ENCODE measurements around the gene ISM2.
"Not testable (repeated sequence)": the region's sequence is repeated elsewhere in the genome, so short reads cannot be mapped to it uniquely, and the experiment has no call there.

DNA sequence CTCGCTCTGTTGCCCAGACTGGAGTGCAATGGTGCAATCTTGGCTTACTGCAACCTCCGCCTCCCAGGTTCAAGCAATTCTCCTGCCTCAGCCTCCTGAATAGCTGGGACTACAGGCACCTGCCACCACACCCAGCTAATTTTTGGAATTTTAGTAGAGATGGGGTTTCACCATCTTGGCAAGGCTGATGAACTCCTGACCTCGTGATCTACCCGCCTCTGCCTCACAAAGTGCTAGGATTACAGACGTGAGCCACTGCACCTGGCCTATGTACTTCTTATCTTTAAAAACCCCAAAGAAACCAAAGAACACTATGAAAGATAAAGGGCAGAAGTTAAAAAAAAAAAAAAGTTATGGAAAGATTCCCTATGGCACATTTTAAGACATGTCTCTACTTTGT lies 38.3 kb upstream of the ISM2 start:
- TF ChIP-seq, protein P1, sequence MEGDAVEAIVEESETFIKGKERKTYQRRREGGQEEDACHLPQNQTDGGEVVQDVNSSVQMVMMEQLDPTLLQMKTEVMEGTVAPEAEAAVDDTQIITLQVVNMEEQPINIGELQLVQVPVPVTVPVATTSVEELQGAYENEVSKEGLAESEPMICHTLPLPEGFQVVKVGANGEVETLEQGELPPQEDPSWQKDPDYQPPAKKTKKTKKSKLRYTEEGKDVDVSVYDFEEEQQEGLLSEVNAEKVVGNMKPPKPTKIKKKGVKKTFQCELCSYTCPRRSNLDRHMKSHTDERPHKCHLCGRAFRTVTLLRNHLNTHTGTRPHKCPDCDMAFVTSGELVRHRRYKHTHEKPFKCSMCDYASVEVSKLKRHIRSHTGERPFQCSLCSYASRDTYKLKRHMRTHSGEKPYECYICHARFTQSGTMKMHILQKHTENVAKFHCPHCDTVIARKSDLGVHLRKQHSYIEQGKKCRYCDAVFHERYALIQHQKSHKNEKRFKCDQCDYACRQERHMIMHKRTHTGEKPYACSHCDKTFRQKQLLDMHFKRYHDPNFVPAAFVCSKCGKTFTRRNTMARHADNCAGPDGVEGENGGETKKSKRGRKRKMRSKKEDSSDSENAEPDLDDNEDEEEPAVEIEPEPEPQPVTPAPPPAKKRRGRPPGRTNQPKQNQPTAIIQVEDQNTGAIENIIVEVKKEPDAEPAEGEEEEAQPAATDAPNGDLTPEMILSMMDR (IDR thresholded peaks at IDR 0.05; ENCODE audit: low read length), result not testable (repeated sequence)
- TF ChIP-seq EZH2phosphoT487 (IDR thresholded peaks at IDR 0.05; ENCODE audit: low read length), result not testable (repeated sequence)

Measured in MM.1S (cell line).